Activated CD4-positive, CD25-positive, alpha-beta regulatory T cell (primary cell): ENCODE measurements around the gene TMEM198.

Experiments
- DNase-seq, 4 experiments: peaks; one replicate each; lab custom pipeline; 2025; lab: John Stamatoyannopoulos, UW

The TMEM198 gene

DNA sequence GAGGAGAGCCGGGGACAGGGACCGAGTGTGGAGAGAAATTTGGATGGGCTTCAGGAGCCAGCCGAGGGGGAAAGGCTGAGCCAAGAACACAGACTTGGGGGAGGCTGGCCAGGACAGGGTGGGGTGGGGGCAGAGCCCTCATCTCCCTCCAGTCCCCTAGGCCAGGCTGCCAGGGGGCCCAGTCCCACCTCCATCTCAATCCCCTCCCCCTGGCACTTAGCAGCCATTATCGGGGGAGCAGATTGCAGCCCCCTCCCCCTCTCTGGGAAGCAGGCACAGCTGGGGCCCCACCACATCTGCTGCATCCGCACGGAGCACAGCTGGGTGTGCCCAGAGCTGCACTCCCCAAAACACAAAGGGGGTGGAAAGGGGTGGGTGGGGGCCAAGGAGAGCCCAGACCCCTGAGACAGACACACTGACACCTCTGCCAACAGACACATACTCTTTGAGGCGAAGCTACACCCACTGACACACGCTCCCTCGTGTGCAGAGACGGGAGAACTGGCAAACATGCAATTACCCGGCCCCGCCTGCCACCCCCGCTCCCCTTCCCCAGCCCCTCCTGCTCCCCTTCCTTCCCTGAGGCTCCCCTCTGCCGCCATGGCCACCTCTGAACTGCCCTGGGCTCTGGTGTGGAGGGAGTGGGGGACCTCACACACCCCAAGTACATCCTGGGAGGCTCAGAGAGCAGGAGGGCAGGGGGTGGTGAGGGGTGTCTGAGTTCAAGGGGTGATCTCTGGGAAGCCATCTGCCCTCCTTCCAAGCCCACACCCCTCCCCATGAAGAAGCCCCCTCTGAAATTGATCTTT lies 34.7 kb upstream of the TMEM198 start:
- no peak for DNase-seq

DNA sequence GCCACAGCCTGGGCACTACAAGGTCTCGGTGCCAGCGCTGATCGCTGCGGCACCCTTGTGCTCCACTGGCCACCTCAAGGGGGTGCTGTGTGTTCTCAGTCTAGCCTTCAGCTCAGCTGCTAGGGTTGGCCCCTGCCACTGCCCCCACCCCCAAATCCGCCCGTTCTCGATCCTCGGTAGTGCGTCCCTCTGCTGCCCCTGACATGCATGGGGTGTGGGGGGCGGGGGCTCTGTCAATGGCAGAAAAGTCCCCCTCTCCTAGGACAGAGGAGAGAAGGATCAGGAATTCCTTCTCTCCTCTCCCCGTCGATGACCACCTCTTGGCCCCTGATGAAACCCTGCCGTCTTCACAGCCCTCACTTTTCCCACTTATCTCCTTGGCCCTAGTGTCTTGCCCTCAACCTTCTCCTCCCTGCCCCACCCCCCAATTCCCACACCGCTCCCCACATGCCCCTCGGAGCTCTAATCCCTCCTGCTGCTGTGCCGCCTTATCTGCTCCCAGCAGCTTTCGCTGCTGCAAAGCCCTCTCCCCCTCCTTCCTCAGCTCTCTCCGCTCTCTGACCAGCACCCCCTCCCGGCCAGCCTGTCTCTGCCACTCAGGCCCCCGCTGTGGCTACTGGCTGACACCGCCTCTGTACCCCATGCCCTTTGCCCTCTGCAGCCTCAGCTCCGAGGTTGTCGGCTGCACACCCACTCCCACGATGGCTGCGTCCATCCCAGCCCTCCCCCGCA lies 33.9 kb upstream of the TMEM198 start:
- DNase-seq = peak in 2 of 4 experiments; percentile 15 to 32

DNA sequence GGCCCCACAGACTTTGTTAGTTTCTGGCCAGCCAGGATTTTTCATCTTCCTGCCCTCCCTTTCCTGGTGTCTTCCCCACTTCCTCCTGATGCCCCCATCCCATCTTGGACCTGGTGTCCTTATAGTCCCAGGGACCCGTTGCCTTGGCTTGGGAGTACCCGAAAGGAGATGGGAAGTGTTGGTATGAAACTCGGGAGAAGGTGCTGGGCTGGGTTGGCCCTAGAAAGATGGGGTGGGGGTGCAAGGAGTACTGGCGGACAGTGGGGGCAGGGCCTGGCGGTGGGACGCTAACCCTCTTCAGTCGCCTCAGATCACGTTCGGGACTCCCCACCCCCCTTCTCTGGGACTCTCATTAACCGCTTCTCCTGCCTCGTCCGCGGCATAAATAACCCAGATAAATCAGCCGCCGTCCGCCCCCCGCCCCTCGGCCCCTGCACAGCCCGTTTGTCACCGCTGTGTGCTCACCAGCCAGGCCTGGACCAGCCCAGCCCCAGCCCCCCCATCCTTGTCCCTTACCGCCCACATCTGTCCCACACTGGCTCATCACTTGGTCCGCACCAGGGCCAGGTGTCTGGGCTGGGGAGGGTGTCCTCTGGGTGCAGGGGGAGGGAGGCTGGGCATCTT lies 33.2 kb upstream of the TMEM198 start:
- DNase-seq = no peak

DNA sequence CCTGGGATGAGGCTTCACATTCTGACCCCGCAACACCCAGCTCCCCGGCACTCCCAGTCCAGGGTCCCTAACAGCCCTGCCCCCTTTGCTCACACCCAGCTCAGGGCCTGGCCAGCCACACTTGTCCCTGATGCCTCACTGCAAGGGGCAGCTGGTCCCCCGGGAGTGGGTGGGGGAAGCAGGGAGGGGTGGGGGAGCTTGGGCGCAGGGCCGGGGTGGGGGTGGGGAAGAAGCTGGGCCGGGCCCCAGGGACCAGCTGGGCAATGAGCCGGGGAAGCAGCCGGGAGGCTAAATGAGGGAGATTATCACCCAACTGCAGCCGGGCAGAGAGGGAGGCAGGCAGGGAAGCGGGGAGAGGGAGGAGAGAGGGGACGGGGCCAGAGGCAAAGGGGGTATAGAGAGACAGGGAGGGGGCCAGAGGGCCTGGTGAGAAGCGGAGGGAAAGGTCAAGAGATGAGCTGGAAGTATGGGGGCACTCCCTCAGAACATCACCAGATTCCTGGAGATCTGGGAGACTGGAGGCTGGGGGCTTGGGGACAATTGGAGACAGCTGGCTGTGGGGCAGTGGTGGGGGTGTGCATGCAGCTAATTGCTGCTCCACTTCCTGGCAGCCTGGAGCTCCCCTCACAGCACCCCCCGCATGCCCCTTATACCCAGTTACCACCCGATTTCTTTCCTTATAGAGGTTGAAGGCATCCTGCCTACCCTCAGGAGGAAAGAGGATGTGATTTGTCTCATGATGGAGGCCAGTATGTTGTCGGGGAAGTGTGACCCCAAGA lies 32.1 kb upstream of the TMEM198 start:
- DNase-seq = no peak

DNA sequence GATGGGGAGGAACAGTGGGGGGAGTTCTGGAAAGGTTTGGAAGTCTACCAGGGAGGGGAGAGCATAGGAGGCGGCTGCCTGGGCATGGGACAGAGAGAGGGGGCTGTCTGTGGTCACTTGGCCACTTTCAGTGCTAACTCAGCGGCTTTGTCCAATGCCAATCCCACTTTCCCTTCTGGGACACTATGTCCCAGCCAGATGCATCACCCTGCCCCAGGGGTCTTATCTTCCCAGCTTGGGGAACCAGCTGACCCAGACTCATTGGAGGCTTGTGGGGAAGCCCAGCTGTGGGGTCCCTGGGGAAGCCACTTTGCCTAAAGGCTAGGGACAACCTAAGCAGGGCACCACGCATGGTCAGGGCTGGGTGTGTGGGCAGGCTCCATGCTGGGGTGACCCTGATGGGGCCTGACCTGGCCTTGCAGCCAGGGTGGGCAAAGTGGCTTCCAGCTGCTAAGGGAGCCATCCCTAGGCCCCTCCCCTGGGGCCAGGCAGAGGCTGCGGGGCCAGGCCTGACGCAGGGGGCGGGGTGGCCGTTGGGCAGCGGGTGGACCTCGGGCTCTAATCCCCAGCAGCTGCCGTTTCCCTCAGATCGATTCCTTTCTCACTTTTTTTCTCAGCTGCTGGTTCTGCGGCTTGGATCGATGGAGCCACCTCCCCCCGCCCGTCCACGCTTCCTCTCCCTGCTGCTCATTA lies 31.2 kb upstream of the TMEM198 start:
- DNase-seq = no peak

DNA sequence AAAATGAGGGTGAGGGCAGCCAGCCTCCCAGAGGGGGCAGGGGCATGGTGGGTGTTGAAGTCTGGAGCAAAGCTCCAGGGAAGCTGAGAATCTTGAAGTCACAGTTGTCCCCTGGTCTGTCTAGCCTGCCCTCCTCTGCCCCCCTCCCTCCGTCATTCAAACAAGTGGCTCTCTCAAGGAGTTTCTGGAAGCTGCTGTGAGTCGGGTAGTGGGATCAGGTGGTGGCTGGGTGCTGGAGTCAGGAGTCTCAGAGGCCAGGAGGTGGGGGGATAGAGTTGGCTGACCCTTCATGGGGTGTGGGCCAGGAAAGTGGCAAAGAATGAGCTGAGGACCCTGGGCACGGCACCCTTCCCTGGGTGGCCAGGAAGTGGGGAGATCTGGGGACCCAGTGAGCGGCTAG lies 30.0 kb upstream of the TMEM198 start:
- no peak for DNase-seq

DNA sequence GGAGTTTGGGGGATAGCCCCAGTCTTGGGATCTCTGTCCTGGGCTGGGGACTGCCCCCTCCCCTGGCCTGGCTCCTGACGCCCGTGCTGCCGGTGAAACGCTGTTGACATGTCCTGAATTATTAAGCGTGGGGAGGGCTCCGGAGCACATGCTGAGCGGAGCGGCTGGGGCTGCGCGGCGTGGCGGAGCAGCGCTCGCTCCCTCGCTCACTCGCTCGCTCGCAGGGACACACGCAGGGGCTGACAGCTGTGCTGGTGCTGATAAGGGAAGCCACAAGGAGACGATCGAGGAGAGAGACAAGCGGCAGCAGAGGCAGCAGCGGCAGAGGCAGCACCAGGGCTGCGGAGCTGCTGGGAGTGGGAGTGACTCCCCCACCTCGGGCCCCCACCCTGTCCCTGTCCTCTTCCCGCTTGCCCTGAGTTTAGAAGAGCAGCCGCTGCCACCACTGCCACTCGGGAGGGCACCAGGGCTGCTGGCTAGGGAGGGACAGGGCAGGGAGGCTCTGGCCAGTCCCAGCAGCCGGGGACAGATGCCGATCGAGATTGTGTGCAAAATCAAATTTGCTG lies 29.5 kb upstream of the TMEM198 start, which contains the start of gene ASIC4:
ASIC4 (plus strand) TSS at position 287 of the 566 bp plus-strand sequence; CDS start at position 530, 243 bp downstream.
- no peak for DNase-seq

DNA sequence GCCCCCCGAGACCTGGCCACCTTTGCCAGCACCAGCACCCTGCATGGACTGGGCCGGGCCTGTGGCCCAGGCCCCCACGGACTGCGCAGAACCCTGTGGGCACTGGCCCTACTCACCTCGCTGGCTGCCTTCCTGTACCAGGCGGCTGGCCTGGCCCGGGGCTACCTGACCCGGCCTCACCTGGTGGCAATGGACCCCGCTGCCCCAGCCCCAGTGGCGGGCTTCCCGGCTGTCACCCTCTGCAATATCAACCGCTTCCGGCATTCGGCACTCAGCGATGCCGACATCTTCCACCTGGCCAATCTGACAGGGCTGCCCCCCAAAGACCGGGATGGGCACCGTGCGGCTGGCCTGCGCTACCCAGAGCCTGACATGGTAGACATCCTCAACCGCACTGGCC lies 29.0 kb upstream of the TMEM198 start:
- no peak for DNase-seq

DNA sequence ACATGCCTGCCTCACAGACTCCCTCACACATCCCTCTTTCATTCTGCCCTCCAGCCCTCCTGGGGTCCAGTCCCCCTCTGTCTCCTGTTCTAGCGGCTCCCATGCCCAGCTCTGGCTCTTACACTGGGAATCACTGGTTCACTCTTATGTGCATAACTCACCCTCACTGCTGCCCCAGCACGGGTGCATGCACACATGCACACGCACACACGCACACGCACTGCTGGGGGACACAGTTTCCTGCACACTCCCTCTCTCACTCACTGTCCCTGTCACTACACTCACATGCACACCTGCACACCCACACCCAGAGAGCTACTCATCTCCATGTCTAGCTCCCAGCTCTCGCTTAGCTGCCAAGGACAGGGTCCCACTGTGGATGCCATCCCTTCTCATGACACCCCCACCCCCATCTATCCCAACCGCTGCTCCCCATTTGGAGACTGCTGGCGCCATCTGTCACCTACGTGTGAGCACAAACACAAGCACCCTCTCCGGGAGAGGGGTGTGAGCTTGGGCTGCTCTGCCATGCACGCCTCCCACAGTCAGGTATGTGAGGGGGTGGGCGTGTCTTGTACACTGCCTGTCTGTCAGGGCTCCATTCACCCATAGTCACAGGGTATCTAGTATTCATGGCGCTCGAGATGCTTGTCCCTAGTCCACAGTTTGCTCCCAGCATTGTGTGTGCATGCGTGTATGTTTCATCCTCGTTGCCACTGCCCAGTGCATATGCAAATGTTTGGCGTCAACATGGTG lies 27.8 kb upstream of the TMEM198 start:
- no peak for DNase-seq

DNA sequence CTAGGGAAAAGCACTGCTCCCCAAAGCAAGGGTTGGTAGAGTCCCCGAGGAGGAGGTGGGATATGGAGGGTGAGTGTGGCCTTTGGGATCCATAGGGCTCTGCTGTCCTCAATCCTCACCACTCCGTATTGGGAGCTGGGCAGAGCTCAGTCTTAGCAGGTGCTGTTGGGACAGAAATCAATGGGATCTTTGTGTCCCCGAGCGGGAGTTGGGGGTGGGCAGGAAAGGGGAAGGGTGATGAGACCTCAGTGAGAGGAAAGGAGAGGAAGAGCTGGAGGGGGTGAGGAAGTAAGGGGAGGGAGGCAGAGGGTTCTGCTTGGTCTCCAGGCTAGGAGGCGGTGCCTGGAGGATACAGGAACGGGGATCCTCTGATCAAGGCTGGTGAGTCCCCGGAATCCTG lies 26.9 kb upstream of the TMEM198 start:
- no peak for DNase-seq

DNA sequence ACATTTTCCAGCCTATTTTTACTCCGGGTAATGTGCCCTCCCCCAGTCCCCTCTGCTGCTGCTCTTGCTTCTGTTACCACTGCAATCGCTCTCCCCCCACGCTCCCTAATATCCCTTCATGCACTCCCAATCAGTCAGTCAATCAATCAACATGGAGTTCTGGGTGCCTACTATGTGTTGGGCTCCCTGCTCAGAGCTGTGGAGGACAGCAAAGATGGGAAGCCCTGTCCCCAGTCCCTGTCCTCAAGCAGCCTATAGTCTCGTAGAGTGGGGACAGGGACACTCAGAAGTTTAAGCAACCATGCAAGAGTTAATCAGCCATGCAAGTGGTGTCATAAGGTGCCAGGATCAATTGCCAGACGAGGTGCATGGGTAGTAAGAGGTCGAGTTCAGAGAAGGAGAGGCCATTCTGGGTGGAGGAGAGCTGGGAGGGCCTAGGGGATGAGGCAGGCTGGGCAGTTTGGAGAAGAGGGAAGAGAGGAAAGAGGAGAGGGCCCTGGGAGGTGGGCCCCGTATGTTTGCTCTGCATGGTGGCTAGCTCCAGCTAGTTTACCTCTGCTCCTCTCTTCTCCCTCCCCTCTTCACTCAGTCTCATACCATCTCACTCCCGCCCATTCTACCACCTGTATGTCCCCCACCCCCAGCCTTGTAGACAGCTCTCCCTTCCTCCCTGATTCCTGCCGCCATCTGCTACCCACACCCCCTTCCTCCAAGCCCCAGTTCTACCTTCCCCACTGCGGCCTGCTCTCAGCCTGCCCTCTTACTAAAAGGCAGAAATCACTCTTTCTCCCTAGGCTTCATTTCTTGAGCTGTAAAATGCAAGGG lies 25.7 kb upstream of the TMEM198 start:
- DNase-seq = no peak

DNA sequence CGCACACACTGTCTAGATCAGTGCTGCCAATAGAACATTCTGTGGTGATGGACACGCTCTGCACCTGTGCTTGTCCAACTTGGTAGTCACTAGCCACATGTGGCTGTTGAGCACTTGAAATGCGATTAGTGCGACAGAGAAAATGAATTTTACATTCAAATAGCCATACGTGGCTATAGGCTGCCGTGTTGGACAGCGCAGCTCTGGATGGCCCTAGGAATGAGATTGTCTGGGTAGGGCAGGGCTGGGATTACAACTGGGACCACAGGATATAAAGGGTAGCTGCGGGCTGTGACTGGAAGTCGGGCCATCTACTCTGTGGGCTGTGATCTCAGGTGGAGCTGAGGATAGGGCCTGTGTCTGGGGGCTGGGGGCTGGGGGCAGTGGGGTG lies 24.3 kb upstream of the TMEM198 start:
- DNase-seq = no peak

DNA sequence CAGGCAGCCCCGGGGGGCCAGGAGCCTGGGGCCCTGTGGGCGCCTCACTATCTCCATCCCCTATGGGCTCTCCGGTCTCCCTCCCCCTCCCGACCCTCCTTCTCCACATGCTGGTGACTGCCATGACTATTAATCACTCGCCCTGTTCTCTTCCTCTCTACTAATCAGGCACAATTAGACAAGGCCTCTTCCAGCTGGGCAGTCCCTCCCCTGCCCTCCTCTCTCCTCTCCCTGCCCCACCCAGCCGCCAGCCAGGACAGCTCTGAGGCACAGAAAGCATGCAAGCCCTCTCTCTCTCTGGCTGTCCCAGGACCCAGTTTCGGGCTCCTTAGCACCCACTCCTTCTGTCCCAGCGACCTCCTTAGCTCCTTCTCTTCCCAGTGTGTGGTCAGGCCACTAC lies 23.7 kb upstream of the TMEM198 start:
- DNase-seq = no peak

DNA sequence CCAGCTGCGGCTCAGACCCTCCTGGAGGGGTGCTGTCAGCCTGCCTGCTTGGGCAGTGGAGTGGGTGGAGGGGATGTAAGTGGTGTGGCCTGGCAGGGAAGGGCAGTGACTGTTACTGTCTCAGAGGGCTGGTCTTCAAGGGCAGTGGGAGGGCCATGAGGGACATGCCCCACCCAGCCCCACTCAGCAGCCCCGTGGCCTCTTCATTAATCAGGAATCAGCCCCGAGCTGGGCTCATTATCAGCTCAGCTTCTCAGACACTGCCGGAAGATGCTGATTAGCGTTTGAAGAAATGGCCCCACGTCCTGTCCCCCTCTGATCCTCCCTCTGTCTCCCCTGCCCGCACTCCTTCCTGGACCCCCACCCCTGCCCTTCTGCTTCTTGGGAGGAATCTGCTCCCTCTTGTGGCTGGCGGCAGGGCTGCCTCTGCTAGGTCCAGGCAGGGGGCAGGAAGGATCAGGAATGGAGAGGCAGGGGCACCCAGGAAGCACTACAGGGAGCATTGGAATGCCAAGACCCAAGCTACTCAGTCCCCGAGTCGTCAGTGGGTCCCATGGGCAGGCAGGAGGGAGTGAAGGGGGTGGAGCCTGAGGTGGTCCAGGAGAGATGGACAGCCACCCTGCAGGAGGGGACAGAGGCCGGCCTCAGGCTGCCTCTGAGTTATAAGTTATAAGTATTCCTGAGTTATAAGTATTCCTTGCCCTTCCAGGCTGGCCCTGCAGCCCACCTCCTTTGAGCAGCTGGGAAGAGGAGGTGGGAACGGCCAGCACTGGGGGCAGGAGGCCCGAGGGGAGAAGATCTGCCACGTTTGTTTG lies 22.6 kb upstream of the TMEM198 start:
- no peak for DNase-seq

DNA sequence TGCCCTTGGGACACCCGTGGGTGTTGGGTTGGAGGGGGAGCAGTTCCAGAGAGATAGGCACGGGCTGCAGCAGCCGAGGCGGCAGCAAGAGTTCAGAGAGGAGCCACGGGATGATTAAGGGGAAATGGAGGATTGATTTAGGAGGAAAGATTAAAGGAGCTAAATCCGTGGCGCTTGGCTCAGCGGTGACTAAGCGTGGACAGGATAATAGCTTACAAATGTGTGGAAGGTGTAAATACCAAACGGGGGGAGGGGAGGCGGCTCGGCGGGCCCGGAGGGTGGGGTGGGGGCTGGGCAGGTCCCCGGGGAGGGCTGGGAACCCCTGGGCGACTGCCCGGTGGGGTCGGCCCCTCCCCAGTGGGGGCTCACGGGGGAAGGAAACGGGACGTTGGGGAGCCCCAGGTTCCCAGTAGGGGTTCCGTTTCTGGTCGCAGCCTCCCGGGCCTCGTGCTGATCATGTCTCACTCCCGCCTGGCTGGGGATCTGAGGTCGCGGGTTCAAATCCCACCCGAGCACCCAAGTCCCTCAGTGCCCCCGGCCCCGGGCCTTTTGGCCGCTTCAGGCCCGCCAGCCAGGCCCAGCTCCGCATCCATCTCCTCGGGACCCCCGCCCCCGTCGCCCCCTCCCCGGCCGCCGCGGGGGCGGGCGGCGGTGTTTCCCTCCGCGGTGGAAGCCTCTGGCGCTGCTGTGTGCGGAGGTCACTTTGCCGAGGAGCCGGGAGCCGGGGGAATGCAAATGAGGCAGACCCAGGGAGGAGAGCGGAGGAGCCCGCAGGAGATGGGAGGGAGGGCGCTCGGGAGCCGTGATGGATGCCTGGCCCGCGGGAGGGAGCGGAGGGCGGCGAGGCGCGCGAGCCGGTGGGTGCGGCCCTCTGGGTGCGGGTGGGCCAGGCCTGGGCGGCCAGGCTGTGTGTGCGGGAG lies 21.5 kb upstream of the TMEM198 start:
- DNase-seq = no peak

DNA sequence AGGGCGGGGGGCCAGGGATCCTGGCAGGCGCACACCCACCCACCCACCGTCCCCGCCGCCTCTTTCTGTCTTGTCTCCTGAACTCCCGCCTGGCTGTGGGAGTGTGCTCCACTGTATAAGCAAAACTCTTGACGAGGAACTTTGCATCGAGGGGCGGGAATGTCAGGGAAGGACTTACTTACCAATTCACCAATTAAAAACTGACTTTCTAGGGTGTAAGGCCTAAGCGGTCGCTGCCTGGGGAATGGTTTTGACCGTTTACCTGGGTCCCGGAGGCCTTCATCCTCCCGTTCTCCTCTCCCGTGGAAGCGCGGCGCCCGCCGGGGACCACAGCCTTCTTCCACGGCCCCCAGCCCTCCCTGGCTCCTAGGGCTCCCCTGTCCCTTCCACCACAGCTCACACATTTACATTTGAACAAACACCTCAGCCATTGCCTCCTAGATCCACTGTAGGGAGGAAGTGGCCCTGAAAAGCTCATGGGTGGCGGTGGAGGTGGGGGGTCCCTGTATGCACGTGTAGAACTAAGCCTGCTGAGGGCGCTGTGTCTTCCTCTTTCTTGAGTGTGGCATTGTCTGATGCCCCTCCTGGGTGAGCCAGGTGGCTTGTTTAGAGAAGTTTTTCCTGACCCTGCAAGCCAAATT lies 20.7 kb upstream of the TMEM198 start:
- DNase-seq = no peak

DNA sequence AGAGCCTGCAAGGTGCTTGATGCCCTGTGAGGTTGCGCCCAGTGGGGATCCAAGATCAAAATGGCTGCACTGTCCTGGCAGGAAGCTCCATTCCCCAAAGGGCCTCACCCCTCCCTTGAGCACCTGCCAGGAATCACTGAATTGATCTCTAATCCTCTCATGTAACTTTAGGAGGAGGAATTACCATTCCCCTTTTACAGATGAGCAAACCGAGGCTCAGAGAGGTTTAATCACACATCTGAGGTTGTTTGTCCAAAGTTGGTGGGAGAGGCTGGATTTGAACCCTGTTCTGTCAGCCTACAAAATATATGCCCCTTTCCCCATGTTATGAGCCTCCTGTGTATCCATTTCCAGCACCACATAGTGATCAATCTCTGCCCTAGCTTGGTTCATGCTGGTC lies 19.0 kb upstream of the TMEM198 start:
- no peak for DNase-seq
